ENCODE measurements around the gene MRPL40. TPM values are rescaled to one million over a fixed set of nuclear protein-coding genes. Genes with fewer than 3 reads are reported as not detected.

The MRPL40 gene
- total RNA-seq, 2 donors from 2014 or later, result 28.6 to 54.3 TPM

DNA sequence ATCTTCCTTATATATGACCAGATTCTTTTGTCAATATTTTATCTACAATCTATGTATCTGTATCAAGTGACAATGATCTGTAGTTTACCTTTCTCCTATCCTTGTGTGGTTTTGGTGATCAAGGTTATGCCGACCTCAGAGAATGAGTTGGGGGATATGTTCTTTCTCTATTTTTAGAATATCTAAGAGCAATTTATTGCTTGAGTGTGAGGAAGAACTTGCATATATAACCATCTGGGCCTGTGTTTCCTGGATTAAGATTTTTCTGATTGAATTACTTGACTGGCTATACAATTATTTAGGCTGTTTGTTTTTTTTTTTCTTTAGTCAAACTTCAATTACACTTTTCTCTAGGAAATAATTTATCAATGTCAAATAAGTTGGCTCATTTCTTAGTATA, 29.2 kb downstream of the MRPL40 start:
- 95% methylated on average over 1 of the region's 1 CpG for WGBS
- H3K27ac ChIP-seq, result no peak overlapping the region
- intact Hi-C loops (cut with DNase I), result no loop called here
- H3K9me3 ChIP-seq, result no peaks in the 10 kb centered on the region
- H3K4me3 ChIP-seq, result no peak overlapping the region
- H3K4me1 ChIP-seq (replicated peaks), result no peaks in the 10 kb centered on the region
- TF ChIP-seq POLR2A (IDR thresholded peaks at IDR 0.05) (no peak), POLR2AphosphoS5 (IDR thresholded peaks at IDR 0.05) (no peak)
- TF ChIP-seq, protein P1, sequence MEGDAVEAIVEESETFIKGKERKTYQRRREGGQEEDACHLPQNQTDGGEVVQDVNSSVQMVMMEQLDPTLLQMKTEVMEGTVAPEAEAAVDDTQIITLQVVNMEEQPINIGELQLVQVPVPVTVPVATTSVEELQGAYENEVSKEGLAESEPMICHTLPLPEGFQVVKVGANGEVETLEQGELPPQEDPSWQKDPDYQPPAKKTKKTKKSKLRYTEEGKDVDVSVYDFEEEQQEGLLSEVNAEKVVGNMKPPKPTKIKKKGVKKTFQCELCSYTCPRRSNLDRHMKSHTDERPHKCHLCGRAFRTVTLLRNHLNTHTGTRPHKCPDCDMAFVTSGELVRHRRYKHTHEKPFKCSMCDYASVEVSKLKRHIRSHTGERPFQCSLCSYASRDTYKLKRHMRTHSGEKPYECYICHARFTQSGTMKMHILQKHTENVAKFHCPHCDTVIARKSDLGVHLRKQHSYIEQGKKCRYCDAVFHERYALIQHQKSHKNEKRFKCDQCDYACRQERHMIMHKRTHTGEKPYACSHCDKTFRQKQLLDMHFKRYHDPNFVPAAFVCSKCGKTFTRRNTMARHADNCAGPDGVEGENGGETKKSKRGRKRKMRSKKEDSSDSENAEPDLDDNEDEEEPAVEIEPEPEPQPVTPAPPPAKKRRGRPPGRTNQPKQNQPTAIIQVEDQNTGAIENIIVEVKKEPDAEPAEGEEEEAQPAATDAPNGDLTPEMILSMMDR (IDR thresholded peaks at IDR 0.05), result no peak
- DNase-seq (ENCODE audit: low spot score), result no peak
- H3K27me3 ChIP-seq (replicated peaks; ENCODE audit: insufficient read depth), result no peaks in the 10 kb centered on the region
- peaks cover 13% of the 10 kb centered on the region in 2 donors for H3K36me3 ChIP-seq

DNA sequence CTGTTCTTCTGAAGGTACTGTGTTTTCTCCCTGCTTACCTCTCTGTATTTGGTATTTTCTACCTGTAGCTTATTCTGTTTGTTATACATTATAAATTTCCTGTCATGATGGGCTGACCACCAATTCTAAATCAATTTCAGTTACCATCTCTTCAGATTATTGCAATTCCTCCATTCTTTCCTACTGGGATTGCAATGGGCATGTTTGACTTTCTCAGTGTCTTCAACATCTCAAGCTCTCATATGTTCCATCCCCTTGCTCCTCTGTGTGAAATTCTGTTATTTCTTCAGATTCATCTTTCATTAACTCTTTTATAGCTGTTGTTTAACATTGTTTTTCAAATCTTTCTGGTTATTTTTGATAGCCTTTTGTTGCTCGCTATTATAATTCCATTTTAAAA, 30.7 kb downstream of the MRPL40 start:
- intact Hi-C loops (cut with DNase I), result no loop called here
- TF ChIP-seq, protein P1 (IDR thresholded peaks at IDR 0.05), result no peak
- TF ChIP-seq POLR2AphosphoS5 (IDR thresholded peaks at IDR 0.05) (no peak), POLR2A (IDR thresholded peaks at IDR 0.05) (no peak)
- H3K36me3 ChIP-seq, result peaks cover 17 to 22% of the 10 kb centered on the region in 2 donors
- WGBS, result 96% methylated on average over 1 of the region's 1 CpG
- no peaks in the 10 kb centered on the region for H3K9me3 ChIP-seq
- H3K27ac ChIP-seq, result no peak overlapping the region
- DNase-seq (ENCODE audit: low spot score), result no peak
- no peaks in the 10 kb centered on the region for H3K4me1 ChIP-seq (replicated peaks)
- no peaks in the 10 kb centered on the region for H3K27me3 ChIP-seq (replicated peaks; ENCODE audit: insufficient read depth)
- no peak overlapping the region for H3K4me3 ChIP-seq

DNA sequence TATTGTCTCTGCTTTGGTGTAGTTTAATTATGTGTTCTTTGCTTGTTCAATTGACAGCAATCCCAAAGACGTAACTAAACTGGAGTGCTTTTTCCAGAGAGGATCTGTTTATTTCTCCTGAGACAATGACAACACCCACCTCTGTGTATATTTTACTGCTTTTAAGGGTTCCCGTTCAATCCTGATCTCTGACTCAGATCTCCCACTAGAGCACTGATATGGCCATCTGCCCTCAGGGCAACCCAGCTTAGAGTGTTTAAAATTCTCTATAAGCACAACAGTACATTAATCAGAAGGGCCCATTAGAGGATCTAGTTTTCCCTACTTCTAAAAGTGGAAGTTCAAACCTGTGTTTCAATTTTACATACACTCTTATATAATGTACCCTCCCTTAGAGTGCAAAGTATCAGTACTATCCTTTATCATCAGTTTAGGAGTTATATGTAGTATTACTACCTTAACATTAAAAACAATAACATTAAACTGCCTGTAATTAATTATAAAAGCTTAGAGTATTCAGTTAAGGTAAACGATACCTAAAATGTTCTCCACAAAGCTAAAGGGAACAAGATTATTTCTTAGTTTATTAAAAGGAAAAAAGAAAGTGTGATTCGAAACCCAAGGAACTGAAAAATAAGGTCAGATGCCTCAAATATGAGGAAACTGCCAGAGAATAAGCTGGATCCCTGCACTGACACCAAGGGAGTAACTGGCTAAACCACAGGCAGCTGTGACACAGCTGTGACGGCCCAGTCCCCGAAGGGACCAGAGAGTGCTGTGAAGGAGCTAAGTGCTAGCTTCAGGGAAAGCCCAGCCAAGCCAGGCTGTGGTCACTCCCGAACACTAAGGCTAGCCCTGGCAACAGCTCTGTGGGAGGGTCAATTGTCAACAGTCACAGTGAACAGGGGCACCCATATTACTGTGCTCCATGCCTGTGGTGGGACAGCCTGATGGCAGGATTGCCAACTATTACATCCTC, 31.4 kb downstream of the MRPL40 start:
- DNase-seq (ENCODE audit: low spot score), result no peak
- TF ChIP-seq POLR2AphosphoS5 (IDR thresholded peaks at IDR 0.05) (no peak), POLR2A (IDR thresholded peaks at IDR 0.05) (no peak)
- TF ChIP-seq, protein P1 (IDR thresholded peaks at IDR 0.05), result no peak
- Histone ChIP-seq H3K4me3 (no peak overlapping the region), H3K36me3 (peaks cover 19 to 30% of the 10 kb centered on the region in 2 donors), H3K27me3 (replicated peaks; ENCODE audit: insufficient read depth) (no peaks in the 10 kb centered on the region), H3K4me1 (replicated peaks) (no peaks in the 10 kb centered on the region), H3K9me3 (no peaks in the 10 kb centered on the region), H3K27ac (peak overlapping the region in 1 of 2 donors; percentile 21)
- intact Hi-C loops (cut with DNase I), result no loop called here
- WGBS, result 70% methylated on average over 7 of the region's 7 CpGs

DNA sequence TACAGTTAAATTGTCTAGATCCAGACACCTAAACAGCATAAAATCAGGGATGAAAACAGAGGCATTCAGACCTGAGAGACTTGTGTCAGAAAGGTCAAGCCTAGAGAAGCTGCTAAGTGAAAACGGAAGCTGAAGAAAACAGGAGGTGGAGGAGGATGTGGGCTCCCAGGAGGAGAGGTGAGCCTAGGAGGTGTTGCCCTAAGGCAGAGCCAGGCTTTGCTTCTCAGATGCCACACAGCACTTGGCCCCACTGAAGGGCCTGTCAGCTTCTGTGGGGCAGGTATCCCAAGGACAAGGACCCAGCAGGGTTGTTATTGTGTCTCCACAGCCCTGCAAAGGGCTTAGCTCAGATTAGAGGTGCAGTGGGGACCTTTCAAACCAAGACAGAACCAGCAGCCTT, 32.2 kb downstream of the MRPL40 start:
- Histone ChIP-seq H3K4me1 (replicated peaks) (no peaks in the 10 kb centered on the region), H3K4me3 (no peak overlapping the region), H3K9me3 (no peaks in the 10 kb centered on the region), H3K36me3 (peaks cover 20 to 33% of the 10 kb centered on the region in 2 donors), H3K27ac (no peak overlapping the region), H3K27me3 (replicated peaks; ENCODE audit: insufficient read depth) (no peaks in the 10 kb centered on the region)
- intact Hi-C loops (cut with DNase I), result no loop called here
- TF ChIP-seq POLR2A (IDR thresholded peaks at IDR 0.05) (no peak), POLR2AphosphoS5 (IDR thresholded peaks at IDR 0.05) (no peak)
- TF ChIP-seq, protein P1 (IDR thresholded peaks at IDR 0.05), result no peak
- no peak for DNase-seq (ENCODE audit: low spot score)
- 84% methylated on average over 1 of the region's 1 CpG for WGBS

All from prostate gland (tissue), 2 donors.